CD4-positive, CD25-positive, alpha-beta regulatory T cell (primary cell): ENCODE data around the gene RHOJ. TPM values are rescaled to one million over a fixed set of nuclear protein-coding genes. Genes with fewer than 3 reads are reported as not detected.

Experiments used
- ATAC-seq, 2 donors: fragments of 150-1000 bp; cut with Tn5 transposase; one replicate each; pipeline ENCODE4 v1.10.0; 2021; ENCODE audit warnings: low read depth in 2 of 2, moderate number of reproducible peaks in 2 of 2, moderate library complexity in 1 of 2
- DNase-seq, 3 donors: peaks; one replicate each; pipeline versions ENCODE4 v3.0.0 to v3.0.0-alpha.2; 2012 to 2022; ENCODE audit warnings: mixed read lengths in 1 of 3
- H3K27ac ChIP-seq: one replicate; pipeline ENCODE4 v1.7.0; 2013; ENCODE audit warnings: mild to moderate bottlenecking, low read length; ENCODE audit not compliant: insufficient read depth, poor library complexity, severe bottlenecking
- H3K27me3 ChIP-seq: one replicate; pipeline ENCODE4 v1.7.0; 2013; ENCODE audit warnings: low read length; ENCODE audit not compliant: control insufficient read depth, insufficient read depth
- H3K36me3 ChIP-seq: one replicate; pipeline ENCODE4 v1.7.0; 2013; ENCODE audit warnings: mild to moderate bottlenecking, low read length, moderate library complexity; ENCODE audit not compliant: control insufficient read depth, insufficient read depth
- H3K4me1 ChIP-seq: 2 replicates; pipeline ENCODE4 v1.7.0; 2013; ENCODE audit warnings: mild to moderate bottlenecking, low read length; ENCODE audit not compliant: insufficient read depth, control insufficient read depth, poor library complexity, severe bottlenecking
- H3K4me3 ChIP-seq: one replicate; pipeline ENCODE4 v1.7.0; 2013; ENCODE audit warnings: low read depth, mild to moderate bottlenecking, low read length, moderate library complexity
- H3K9me3 ChIP-seq, 2 experiments: 1 replicate in 1 of 2; 2 replicates in 1 of 2; pipeline ENCODE4 v1.7.0; 2013; ENCODE audit warnings: low read length in 2 of 2, mild to moderate bottlenecking in 1 of 2, moderate library complexity in 1 of 2; ENCODE audit not compliant: control insufficient read depth in 2 of 2
- H3K27ac Mint-ChIP-seq, 3 donors: one replicate each; pipeline ENCODE4 v1.8.0; 2020 to 2022; ENCODE audit warnings: mild to moderate bottlenecking in 3 of 3, mixed read lengths in 3 of 3, moderate library complexity in 2 of 3
- H3K27me3 Mint-ChIP-seq: one replicate; pipeline ENCODE4 v1.8.0; 2022; ENCODE audit warnings: mild to moderate bottlenecking, mixed read lengths
- H3K36me3 Mint-ChIP-seq: one replicate; pipeline ENCODE4 v1.8.0; 2020; ENCODE audit warnings: mixed read lengths
- H3K4me1 Mint-ChIP-seq, 4 donors: one replicate each; pipeline ENCODE4 v1.8.0; 2020 to 2022; ENCODE audit warnings: mixed read lengths in 4 of 4, mild to moderate bottlenecking in 1 of 4
- H3K4me3 Mint-ChIP-seq, 4 donors: one replicate each; pipeline ENCODE4 v1.8.0; 2020 to 2022; ENCODE audit warnings: mild to moderate bottlenecking in 4 of 4, mixed read lengths in 4 of 4, moderate library complexity in 3 of 4
- H3K9me3 Mint-ChIP-seq, 7 donors: one replicate each; pipeline ENCODE4 v1.8.0; 2020 to 2022; ENCODE audit warnings: mixed read lengths in 7 of 7, mild to moderate bottlenecking in 3 of 7, moderate library complexity in 2 of 7
- polyA plus RNA-seq, 4 donors: library from polyadenylated mRNA; unstranded; fragments of 300-500 nt; fragmentation: Illumina TruSeq; gene quantifications; one replicate each; pipeline ENCODE4 v1.2.3, GENCODE V29; 2021
- total RNA-seq: library from RNA; stranded (reverse); gene quantifications from one replicate; pipeline ENCODE4 v1.2.3, GENCODE V29; 2022

RHOJ gene
- total and polyA plus RNA-seq, 5 donors from 2014 or later, result not detected

GRCh38 chr14:63192085-63192484 is 12.2 kb upstream of the RHOJ start:
- Histone ChIP-seq H3K4me1 (no peaks in the 10 kb centered on the region), H3K27me3 (no peaks in the 10 kb centered on the region), H3K27ac (no peak overlapping the region), H3K4me3 (no peak overlapping the region), H3K9me3 (no peaks in the 10 kb centered on the region), H3K36me3 (no peaks in the 10 kb centered on the region)
- ATAC-seq, result no peak
- H3K4me3 Mint-ChIP-seq, result no peak overlapping the region
- H3K4me1 Mint-ChIP-seq, result no peaks in the 10 kb centered on the region
- H3K9me3 Mint-ChIP-seq, result peaks cover 0 to 7% (median 0%) of the 10 kb centered on the region in 7 donors
- DNase-seq, result no peak
- no peak overlapping the region for H3K27ac Mint-ChIP-seq
- H3K27me3 Mint-ChIP-seq, result no peaks in the 10 kb centered on the region
- H3K36me3 Mint-ChIP-seq, result no peaks in the 10 kb centered on the region

GRCh38 chr14:63193236-63193635 is 11.0 kb upstream of the RHOJ start:
- no peaks in the 10 kb centered on the region for H3K9me3 ChIP-seq
- no peaks in the 10 kb centered on the region for H3K36me3 ChIP-seq
- Mint-ChIP-seq H3K4me3 (no peak overlapping the region), H3K4me1 (no peaks in the 10 kb centered on the region), H3K36me3 (no peaks in the 10 kb centered on the region), H3K9me3 (peaks cover 0 to 7% (median 0%) of the 10 kb centered on the region in 7 donors), H3K27ac (no peak overlapping the region), H3K27me3 (no peaks in the 10 kb centered on the region)
- no peak overlapping the region for H3K27ac ChIP-seq
- DNase-seq (no peak), ATAC-seq (no peak)
- no peaks in the 10 kb centered on the region for H3K4me1 ChIP-seq
- H3K4me3 ChIP-seq, result no peak overlapping the region
- no peaks in the 10 kb centered on the region for H3K27me3 ChIP-seq

- peaks cover 9% of the 10 kb centered on the region for H3K27me3 ChIP-seq
- no peak for ATAC-seq
- Mint-ChIP-seq H3K4me1 (no peaks in the 10 kb centered on the region), H3K36me3 (no peaks in the 10 kb centered on the region), H3K9me3 (peaks cover 0 to 3% (median 2%) of the 10 kb centered on the region in 7 donors), H3K27me3 (no peaks in the 10 kb centered on the region), H3K4me3 (no peak overlapping the region), H3K27ac (no peak overlapping the region)
- no peak overlapping the region for H3K4me3 ChIP-seq
- H3K36me3 ChIP-seq, result no peaks in the 10 kb centered on the region
- no peak overlapping the region for H3K27ac ChIP-seq
- no peaks in the 10 kb centered on the region for H3K9me3 ChIP-seq
- no peaks in the 10 kb centered on the region for H3K4me1 ChIP-seq
- no peak for DNase-seq
These were observed 4.1 kb upstream of the RHOJ start for GRCh38 chr14:63200035-63200740.

GRCh38 chr14:63200767-63201166 is 3.5 kb upstream of the RHOJ start:
- ATAC-seq, result no peak
- Mint-ChIP-seq H3K9me3 (peaks cover 0 to 2% (median 0%) of the 10 kb centered on the region in 7 donors), H3K36me3 (no peaks in the 10 kb centered on the region), H3K27ac (no peak overlapping the region), H3K4me3 (no peak overlapping the region), H3K27me3 (peaks cover 1% of the 10 kb centered on the region), H3K4me1 (no peaks in the 10 kb centered on the region)
- no peaks in the 10 kb centered on the region for H3K36me3 ChIP-seq
- no peak overlapping the region for H3K4me3 ChIP-seq
- no peak overlapping the region for H3K27ac ChIP-seq
- no peaks in the 10 kb centered on the region for H3K9me3 ChIP-seq
- DNase-seq, result no peak
- peaks cover 9% of the 10 kb centered on the region for H3K27me3 ChIP-seq
- no peaks in the 10 kb centered on the region for H3K4me1 ChIP-seq

- no peak overlapping the region for H3K27ac ChIP-seq
- DNase-seq, result no peak
- H3K27me3 ChIP-seq, result peaks cover 9% of the 10 kb centered on the region
- Mint-ChIP-seq H3K4me3 (no peak overlapping the region), H3K27ac (no peak overlapping the region), H3K4me1 (no peaks in the 10 kb centered on the region), H3K9me3 (peaks cover 0 to 2% (median 0%) of the 10 kb centered on the region in 7 donors), H3K27me3 (peaks cover 7% of the 10 kb centered on the region), H3K36me3 (no peaks in the 10 kb centered on the region)
- H3K36me3 ChIP-seq, result no peaks in the 10 kb centered on the region
- no peaks in the 10 kb centered on the region for H3K4me1 ChIP-seq
- H3K9me3 ChIP-seq, result no peaks in the 10 kb centered on the region
- H3K4me3 ChIP-seq, result no peak overlapping the region
- ATAC-seq, result no peak
These were observed 1.2 kb upstream of the RHOJ start for GRCh38 chr14:63203015-63203414.

- ATAC-seq (no peak), DNase-seq (no peak)
- H3K36me3 ChIP-seq, result no peaks in the 10 kb centered on the region
- Mint-ChIP-seq H3K9me3 (peaks cover 0 to 2% (median 0%) of the 10 kb centered on the region in 7 donors), H3K27me3 (peaks cover 7% of the 10 kb centered on the region), H3K4me1 (no peaks in the 10 kb centered on the region), H3K27ac (no peak overlapping the region), H3K4me3 (no peak overlapping the region), H3K36me3 (no peaks in the 10 kb centered on the region)
- H3K9me3 ChIP-seq, result no peaks in the 10 kb centered on the region
- H3K4me1 ChIP-seq, result no peaks in the 10 kb centered on the region
- peaks cover 11% of the 10 kb centered on the region for H3K27me3 ChIP-seq
- no peak overlapping the region for H3K27ac ChIP-seq
- no peak overlapping the region for H3K4me3 ChIP-seq
These were observed 431 bp upstream of the RHOJ start for GRCh38 chr14:63203618-63204406.

- Mint-ChIP-seq H3K4me1 (no peaks in the 10 kb centered on the region), H3K4me3 (no peak overlapping the region), H3K9me3 (peaks cover 0 to 2% (median 0%) of the 10 kb centered on the region in 7 donors), H3K36me3 (no peaks in the 10 kb centered on the region), H3K27me3 (peaks cover 7% of the 10 kb centered on the region), H3K27ac (no peak overlapping the region)
- DNase-seq, result no peak
- ATAC-seq, result no peak
- H3K27me3 ChIP-seq, result peaks cover 11% of the 10 kb centered on the region
- H3K27ac ChIP-seq, result no peak overlapping the region
- no peaks in the 10 kb centered on the region for H3K36me3 ChIP-seq
- H3K4me1 ChIP-seq, result no peaks in the 10 kb centered on the region
- H3K4me3 ChIP-seq, result no peak overlapping the region
- no peaks in the 10 kb centered on the region for H3K9me3 ChIP-seq
These were observed 867 bp downstream of the RHOJ start for GRCh38 chr14:63205044-63205575.
